ENCODE measurements around the gene LRP1B.

- TF ChIP-seq AFF4 (CRISPR knock-in tag; IDR thresholded peaks at IDR 0.05; ENCODE audit: borderline replicate concordance) (no peak), ATF2 (CRISPR knock-in tag; IDR thresholded peaks at IDR 0.05; ENCODE audit: borderline replicate concordance, low read depth) (no peak)
Measured at GRCh38 chr2:140895378-140895777, 1235.4 kb downstream of the LRP1B start.

Measured in WTC11 (cell line).